Heart right ventricle (tissue), 16 donors: ENCODE data around the gene PHLDA3. TPM values are rescaled to one million over a fixed set of nuclear protein-coding genes. Genes with fewer than 3 reads are reported as not detected.
A peak's percentile ranks its signal among the peaks of the same experiment; 100 is the strongest.

Source experiments
- ATAC-seq, 8 donors: fragments of 200-7000 bp; cut with Tn5 transposase; one replicate each; pipeline ENCODE4 v1.9.1; 2020; ENCODE audit warnings: mild to moderate bottlenecking in 8 of 8, moderate library complexity in 8 of 8, moderate number of reproducible peaks in 1 of 8
- DNase-seq, 2 donors: peaks; one replicate each; pipeline ENCODE4 v3.0.0-alpha.2; 2020
- H3K27ac ChIP-seq, 10 donors: fragments of 200-600 bp; sonication (generic) in 2 of 10; one replicate each; pipeline versions ENCODE4 v1.5.0 to v1.8.0; 2020 to 2022; ENCODE audit warnings: mild to moderate bottlenecking in 3 of 10
- H3K27me3 ChIP-seq, 7 donors: fragments of 200-600 bp; one replicate each; pipeline ENCODE4 v1.8.0; 2021 to 2022; ENCODE audit warnings: mild to moderate bottlenecking in 2 of 7
- H3K36me3 ChIP-seq, 9 donors: fragments of 200-600 bp; sonication (generic) in 1 of 9; one replicate each; pipeline versions ENCODE4 v1.5.0 to v1.8.0; 2020 to 2022; ENCODE audit warnings: mild to moderate bottlenecking in 2 of 9
- H3K4me1 ChIP-seq, 9 donors: fragments of 200-600 bp; sonication (generic) in 1 of 9; one replicate each; pipeline versions ENCODE4 v1.5.0 to v1.8.0; 2020 to 2022; ENCODE audit warnings: mild to moderate bottlenecking in 4 of 9
- H3K4me3 ChIP-seq, 10 donors: fragments of 200-600 bp; sonication (generic) in 2 of 10; one replicate each; pipeline versions ENCODE4 v1.5.0 to v1.8.0; 2020 to 2022; ENCODE audit warnings: mild to moderate bottlenecking in 7 of 10, moderate library complexity in 2 of 10
- H3K9me3 ChIP-seq, 11 donors: fragments of 200-600 bp in 10 of 11; sonication (generic) in 2 of 11; one replicate each; pipeline versions ENCODE4 v1.5.0 to v1.8.0; 2013 to 2022; ENCODE audit warnings: mild to moderate bottlenecking in 2 of 11, control low read depth in 1 of 11, moderate library complexity in 1 of 11
- WGBS, 2 donors: extraction: QIAGEN DNeasy Blood & Tissue Kit; methylation state at CpG; one replicate each; pipeline ENCODE4 v1.1.7; 2013; ENCODE audit warnings: inconsistent platforms in 1 of 2; 5-methylcytosine and 5-hydroxymethylcytosine counted together
- intact Hi-C, 10 donors: fragments of 100-400 bp; cut with DNase I; formaldehyde crosslinking; loops; one replicate each; pipeline versions ENCODE4 v1.11.1 to v1.14.2; 2022
- polyA plus RNA-seq, 2 donors: library from polyadenylated mRNA; stranded (reverse); fragments of 200-250 nt; gene quantifications; one replicate each; pipeline ENCODE4 v1.2.3, GENCODE V29; 2013
- total RNA-seq, 10 donors: library from RNA; stranded (reverse); fragmentation: NEBNext Ultra II Directional in 3 of 10; extraction: Animal tissue kit (Norgen Biotek cat#: 25700) in 3 of 10; gene quantifications; one replicate each; pipeline versions ENCODE4 v1.2.1 to v1.2.4, GENCODE V29; 2021 to 2023
- TF ChIP-seq, protein P1 (sequence below), 9 donors: fragments of 200-600 bp; sonication (generic) in 2 of 9; IDR thresholded peaks; one replicate each; pipeline versions ENCODE4 v1.5.0 to v1.8.0; 2021 to 2022; ENCODE audit warnings: antibody characterized with exemption in 9 of 9, mild to moderate bottlenecking in 5 of 9, moderate library complexity in 1 of 9
- donor health status: Arrhythmogenic right ventricular cardiomyopathy.
- donor health status: ischemic (EF 13 %, LVEDD 7.1; RV severe dilation, severe dysfunction).
- donor health status: healthy with polysubstance abuse.
- donor health status: DM: no; HTN: yes; CAD: no.
- donor health status: DM: no; HTN: no; CAD: no.
- donor health status: ischemic (EF 25% LVEDD 6.9; RV normal size, moderate dysfunction).
- donor health status: ischemic (EF 25% LVEDD 5.7; RV mildly dilated, moderate dysfunction).
- donor health status: healthy.
- donor health status: DM: yes; HTN: yes; CAD: no.
- donor health status: Ischemic cardiomyopathy.
- donor health status: ischemic (EF 35%, LVEDD 5.7; RV mildly dilated, moderate dysfunction).
- donor health status: nonischemic (EF 11% LVEDD 7.7; RV severe dilation, severe dysfunction).
- donor health status: DM: yes; HTN: yes; CAD: no.
- donor health status: PGD.
- donor health status: ischemic (EF 29% LVEDD 5.4; RV normal size, mild dysfunction).
- donor health status: nonischemic (EF 23%, LVEDD 6.1; RV moderate dilation, normal function).

The PHLDA3 gene
- total and polyA plus RNA-seq, 12 donors, result 14.4 to 40.0 (median 23.6) TPM

DNA sequence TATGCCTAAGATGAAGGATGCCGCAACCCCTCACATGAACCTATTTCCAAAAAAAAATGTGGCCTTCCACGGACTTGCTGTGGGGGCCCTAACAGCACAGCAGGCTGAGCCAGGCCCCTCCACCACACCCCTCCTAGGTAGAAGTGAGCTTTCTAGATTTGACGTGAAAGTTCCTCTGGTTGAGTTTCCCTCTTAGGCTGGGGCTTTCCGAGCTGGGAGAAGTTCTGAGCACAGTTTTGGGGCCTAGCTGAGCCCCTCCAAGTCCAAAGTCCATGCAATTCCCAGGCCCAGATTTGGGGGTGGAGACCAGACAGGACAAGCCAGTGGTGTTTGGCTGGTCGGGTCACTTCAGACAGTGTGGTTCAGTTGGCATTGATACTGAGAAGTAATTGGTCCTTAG is 13.8 kb upstream of the PHLDA3 start:
- H3K36me3 ChIP-seq, result peaks cover 0 to 49% (median 16%) of the 10 kb centered on the region in 9 donors
- peak overlapping the region in 6 of 10 donors; percentile 0 to 81 (median 61) for H3K27ac ChIP-seq
- ATAC-seq, result no peak
- 84 to 90% methylated on average over 5 of the region's 5 CpGs for WGBS, 2 donors
- no peaks in the 10 kb centered on the region for H3K9me3 ChIP-seq
- DNase-seq, result no peak
- TF ChIP-seq, protein P1, sequence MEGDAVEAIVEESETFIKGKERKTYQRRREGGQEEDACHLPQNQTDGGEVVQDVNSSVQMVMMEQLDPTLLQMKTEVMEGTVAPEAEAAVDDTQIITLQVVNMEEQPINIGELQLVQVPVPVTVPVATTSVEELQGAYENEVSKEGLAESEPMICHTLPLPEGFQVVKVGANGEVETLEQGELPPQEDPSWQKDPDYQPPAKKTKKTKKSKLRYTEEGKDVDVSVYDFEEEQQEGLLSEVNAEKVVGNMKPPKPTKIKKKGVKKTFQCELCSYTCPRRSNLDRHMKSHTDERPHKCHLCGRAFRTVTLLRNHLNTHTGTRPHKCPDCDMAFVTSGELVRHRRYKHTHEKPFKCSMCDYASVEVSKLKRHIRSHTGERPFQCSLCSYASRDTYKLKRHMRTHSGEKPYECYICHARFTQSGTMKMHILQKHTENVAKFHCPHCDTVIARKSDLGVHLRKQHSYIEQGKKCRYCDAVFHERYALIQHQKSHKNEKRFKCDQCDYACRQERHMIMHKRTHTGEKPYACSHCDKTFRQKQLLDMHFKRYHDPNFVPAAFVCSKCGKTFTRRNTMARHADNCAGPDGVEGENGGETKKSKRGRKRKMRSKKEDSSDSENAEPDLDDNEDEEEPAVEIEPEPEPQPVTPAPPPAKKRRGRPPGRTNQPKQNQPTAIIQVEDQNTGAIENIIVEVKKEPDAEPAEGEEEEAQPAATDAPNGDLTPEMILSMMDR (IDR thresholded peaks at IDR 0.05), result no peak
- H3K4me3 ChIP-seq, result no peak overlapping the region
- H3K27me3 ChIP-seq, result peaks cover 0 to 6% (median 0%) of the 10 kb centered on the region in 7 donors
- H3K4me1 ChIP-seq, result peaks cover 9 to 52% (median 36%) of the 10 kb centered on the region in 9 donors
- intact Hi-C loops, result loop anchor here in 9 of 10 donors (1.0 to 5.0 kb wide), 6 partner anchors 30 to 135 kb away; no protein-coding TSS in a partner anchor

DNA sequence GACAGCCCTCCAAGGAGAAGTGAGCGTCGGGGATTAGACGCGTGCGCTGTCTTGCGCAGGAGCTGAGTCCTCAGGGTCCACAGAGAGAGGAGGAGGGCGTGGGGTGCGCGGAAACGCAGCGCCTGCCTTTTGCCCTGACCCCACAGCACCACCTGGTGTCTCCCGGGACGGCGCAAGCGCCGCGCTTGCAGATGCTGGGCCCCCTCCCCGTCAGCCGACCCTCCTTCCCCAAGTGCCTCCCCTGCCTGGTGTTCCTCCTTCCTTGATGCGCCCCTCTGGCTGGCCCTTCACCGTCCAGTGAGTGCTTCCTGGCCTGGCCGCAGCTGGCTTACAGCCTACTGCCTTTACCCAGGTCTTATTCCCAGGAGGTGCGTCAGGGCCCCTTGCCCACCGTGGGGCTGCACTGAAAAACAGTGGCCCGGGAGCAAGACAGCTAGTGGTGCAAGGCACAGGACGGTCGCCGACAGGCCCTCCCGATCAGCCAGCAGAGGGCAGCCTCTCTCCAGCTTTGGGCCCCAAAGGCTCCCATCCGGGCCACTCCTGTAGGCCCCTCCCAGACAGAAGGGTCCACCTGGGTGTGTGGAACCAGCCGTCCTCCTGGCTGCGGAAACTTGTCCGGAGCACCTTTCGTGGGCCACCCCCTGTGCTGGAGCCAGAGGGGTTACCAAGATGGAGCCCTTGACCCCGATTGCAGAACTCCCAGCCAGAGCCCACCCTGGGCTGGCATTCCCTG is 12.9 kb upstream of the PHLDA3 start:
- peak; percentile 80 to 94 (median 90) for ATAC-seq
- peak; percentile 90 for DNase-seq
- Histone ChIP-seq H3K4me1 (peaks cover 9 to 48% (median 36%) of the 10 kb centered on the region in 9 donors), H3K4me3 (peak overlapping the region in 8 of 10 donors; percentile 14 to 57 (median 42)), H3K27ac (peak overlapping the region in 9 of 10 donors; percentile 0 to 81 (median 75)), H3K36me3 (peaks cover 0 to 42% (median 16%) of the 10 kb centered on the region in 9 donors), H3K27me3 (peaks cover 0 to 6% (median 0%) of the 10 kb centered on the region in 7 donors), H3K9me3 (no peaks in the 10 kb centered on the region)
- TF ChIP-seq, protein P1 (IDR thresholded peaks at IDR 0.05), result peak; percentile 90 to 98 (median 95)
- intact Hi-C loops, result loop anchor here (1.0 to 5.0 kb wide), 7 partner anchors 30 to 135 kb away; no protein-coding TSS in a partner anchor
- 7 to 9% methylated on average over 35 of the region's 35 CpGs for WGBS, 2 donors

DNA sequence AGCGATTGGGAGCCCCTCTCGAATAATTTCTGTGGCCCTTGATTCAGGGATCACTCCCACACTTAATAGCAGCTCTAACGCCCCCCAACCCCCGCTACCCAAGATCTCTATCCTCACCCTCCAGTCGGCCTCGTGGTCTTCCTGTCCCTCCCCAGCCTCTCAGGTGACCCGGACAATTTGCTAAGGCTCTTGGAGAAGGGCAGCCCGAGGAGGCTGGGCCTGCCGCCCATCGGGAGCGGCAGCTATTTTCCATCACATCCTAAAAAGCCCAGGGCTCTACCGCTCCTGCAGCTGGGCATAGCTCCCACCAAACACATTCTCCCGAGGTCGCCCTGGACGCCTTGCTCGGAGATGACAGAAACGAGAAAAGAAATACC is 12.0 kb upstream of the PHLDA3 start:
- Histone ChIP-seq H3K4me1 (peaks cover 9 to 42% (median 30%) of the 10 kb centered on the region in 9 donors), H3K27ac (peak overlapping the region; percentile 4 to 81 (median 73)), H3K27me3 (peaks cover 0 to 6% (median 0%) of the 10 kb centered on the region in 7 donors), H3K4me3 (peak overlapping the region in 9 of 10 donors; percentile 16 to 57 (median 41)), H3K36me3 (peaks cover 0 to 32% (median 16%) of the 10 kb centered on the region in 9 donors), H3K9me3 (no peaks in the 10 kb centered on the region)
- TF ChIP-seq, protein P1 (IDR thresholded peaks at IDR 0.05), result no peak
- intact Hi-C loops, result loop anchor here in 7 of 10 donors (1.0 to 5.0 kb wide), 5 partner anchors 32 to 134 kb away; no protein-coding TSS in a partner anchor
- peak in 6 of 8 donors; percentile 0 to 22 (median 6) for ATAC-seq
- 10 to 17% methylated on average over 17 of the region's 17 CpGs for WGBS, 2 donors
- no peak for DNase-seq

DNA sequence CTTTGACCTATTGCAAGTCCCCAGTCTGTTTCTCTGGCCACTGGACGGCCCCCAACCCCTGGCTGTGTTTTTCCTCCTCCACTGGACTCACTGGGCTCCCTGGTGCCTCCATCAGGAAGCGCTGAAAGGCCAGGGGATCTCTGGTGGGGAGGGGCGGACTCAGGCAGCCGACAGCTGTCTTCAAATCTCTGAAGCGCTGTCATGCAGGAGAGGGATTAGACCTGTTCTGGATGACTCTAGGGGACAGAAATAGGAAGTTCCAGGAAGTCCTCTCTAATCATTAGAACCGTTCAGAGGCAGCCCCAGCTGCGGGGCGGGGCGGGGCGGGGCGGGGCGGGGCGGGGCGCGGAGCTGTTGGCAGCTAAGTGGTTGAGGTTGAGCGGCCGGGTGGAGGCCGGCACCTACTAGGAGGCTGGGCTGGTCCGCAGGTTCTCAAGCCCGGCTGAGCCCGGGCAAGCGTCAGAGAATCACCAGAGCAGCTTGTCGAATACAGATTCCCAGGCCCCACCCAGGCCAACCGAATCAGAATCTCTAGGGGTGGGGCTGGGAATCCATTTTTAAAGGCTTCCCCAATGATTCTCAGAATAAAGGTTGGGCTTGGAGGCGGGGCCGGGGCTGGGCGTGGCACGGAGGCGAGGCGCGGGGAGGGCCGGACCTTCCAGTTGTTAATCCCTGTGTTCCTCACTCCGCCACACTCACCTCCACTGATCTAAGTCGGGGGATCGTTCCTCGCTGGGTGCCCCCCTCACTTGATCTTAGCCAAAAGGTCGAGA is 11.4 kb upstream of the PHLDA3 start:
- TF ChIP-seq, protein P1 (IDR thresholded peaks at IDR 0.05), result peak in 3 of 9 donors; percentile 19 to 34 (median 31)
- Histone ChIP-seq H3K36me3 (peaks cover 0 to 27% (median 15%) of the 10 kb centered on the region in 9 donors), H3K4me1 (peaks cover 9 to 38% (median 27%) of the 10 kb centered on the region in 9 donors), H3K4me3 (peak overlapping the region; percentile 13 to 57 (median 41)), H3K27ac (peak overlapping the region; percentile 4 to 81 (median 73)), H3K27me3 (peaks cover 0 to 6% (median 0%) of the 10 kb centered on the region in 7 donors), H3K9me3 (no peaks in the 10 kb centered on the region)
- intact Hi-C loops, result loop anchor here in 7 of 10 donors (1.0 to 5.0 kb wide), 5 partner anchors 32 to 133 kb away; no protein-coding TSS in a partner anchor
- peak; percentile 81 to 84 for DNase-seq
- 3 to 5% methylated on average over 35 to 37 of the region's 37 CpGs for WGBS, 2 donors
- ATAC-seq, result peak; percentile 61 to 81 (median 69)
